SK-N-SH (cell line): ENCODE data around the gene PNKD. TPM values are rescaled to one million over a fixed set of nuclear protein-coding genes. Genes with fewer than 3 reads are reported as not detected.

Experiments
- CTCF ChIA-PET: fragments of 300-600, 350-600 bp; formaldehyde crosslinking; extraction: SDS; loops from one replicate; lab custom pipeline; 2021; lab: Yijun Ruan, JAX
- POLR2A ChIA-PET: fragments of 350-600 bp; sonication (Branson Sonifier 250); formaldehyde crosslinking; extraction: SDS; loops from one replicate; lab custom pipeline; 2020; ENCODE audit warnings: antibody characterized with exemption, inconsistent platforms; lab: Yijun Ruan, JAX
- DNase-seq: peaks from one replicate; pipeline ENCODE4 v3.0.0; 2012
- H2AFZ ChIP-seq: fragments of 200-600 bp; sonication (generic); 2 replicates; pipeline ENCODE4 v1.8.1; 2016; ENCODE audit warnings: antibody characterized with exemption, mild to moderate bottlenecking, low read depth
- H3F3A ChIP-seq: fragments of 200-600 bp; sonication (generic); replicated peaks from 2 replicates; pipeline ENCODE3; 2016; ENCODE audit warnings: antibody characterized with exemption, mild to moderate bottlenecking; ENCODE audit not compliant: insufficient read depth
- H3K27ac ChIP-seq, 2 experiments: fragments of 200-500 bp in 1 of 2; fragments of 200-600 bp in 1 of 2; sonication (Bioruptor generic) in 1 of 2; sonication (generic), shearing (Covaris generic) in 1 of 2; 2 replicates each; pipeline versions ENCODE4 v1.5.1 to v1.6.1; 2014 to 2016; ENCODE audit warnings: low read depth in 2 of 2, inconsistent platforms in 1 of 2, low read length in 1 of 2, mild to moderate bottlenecking in 1 of 2, mixed read lengths in 1 of 2
- H3K27me3 ChIP-seq: fragments of 200-600 bp; sonication (generic), shearing (Covaris generic); 2 replicates; pipeline ENCODE4 v1.6.1; 2016; ENCODE audit warnings: mixed run types; ENCODE audit not compliant: insufficient read depth
- H3K36me3 ChIP-seq, 2 experiments: fragments of 200-500 bp in 1 of 2; fragments of 200-600 bp in 1 of 2; sonication (Bioruptor generic) in 1 of 2; sonication (generic) in 1 of 2; replicated peaks in 1 of 2; 2 replicates each; pipeline versions ENCODE3 to v1.5.1; 2014 to 2016; ENCODE audit warnings: low read length in 1 of 2, mild to moderate bottlenecking in 1 of 2; ENCODE audit not compliant: insufficient read depth in 2 of 2, control insufficient read depth in 1 of 2
- H3K4me1 ChIP-seq, 2 experiments: fragments of 200-500 bp in 1 of 2; fragments of 200-600 bp in 1 of 2; sonication (Bioruptor generic) in 1 of 2; sonication (generic), shearing (Covaris generic) in 1 of 2; 2 replicates each; pipeline versions ENCODE4 v1.5.1 to v1.6.1; 2014 to 2016; ENCODE audit warnings: low read depth in 1 of 2, low read length in 1 of 2, mixed run types in 1 of 2; ENCODE audit not compliant: insufficient read depth in 2 of 2, control insufficient read depth in 1 of 2
- H3K4me2 ChIP-seq: fragments of 200-600 bp; sonication (generic), shearing (Covaris generic); 2 replicates; pipeline ENCODE4 v1.6.1; 2017; ENCODE audit warnings: mixed run types
- H3K4me3 ChIP-seq, 2 experiments: fragments of 200-500 bp in 1 of 2; fragments of 200-600 bp in 1 of 2; sonication (Bioruptor generic) in 1 of 2; sonication (generic), shearing (Covaris generic) in 1 of 2; 2 replicates each; pipeline versions ENCODE4 v1.5.1 to v1.8.1; 2014 to 2016; ENCODE audit warnings: low read depth in 2 of 2, inconsistent platforms in 1 of 2, low read length in 1 of 2, mild to moderate bottlenecking in 1 of 2, mixed read lengths in 1 of 2, moderate library complexity in 1 of 2
- H3K79me2 ChIP-seq: fragments of 200-600 bp; sonication (generic); 2 replicates; pipeline ENCODE4 v1.8.1; 2017; ENCODE audit warnings: mild to moderate bottlenecking; ENCODE audit not compliant: insufficient read depth
- H3K9ac ChIP-seq: fragments of 200-600 bp; sonication (generic); 2 replicates; pipeline ENCODE4 v1.6.1; 2017; ENCODE audit warnings: mixed run types
- H3K9me2 ChIP-seq: fragments of 200-600 bp; sonication (generic); 2 replicates; pipeline ENCODE4 v1.6.1; 2017; ENCODE audit warnings: mixed run types
- H3K9me3 ChIP-seq: fragments of 200-600 bp; sonication (generic); 2 replicates; pipeline ENCODE4 v1.6.1; 2017; ENCODE audit warnings: mixed run types, mild to moderate bottlenecking, moderate library complexity
- H4K20me1 ChIP-seq: fragments of 200-600 bp; sonication (generic); 2 replicates; pipeline ENCODE4 v1.6.1; 2017; ENCODE audit warnings: mild to moderate bottlenecking, mixed run types; ENCODE audit not compliant: insufficient read depth
- ELF1 ChIP-seq: IDR thresholded peaks from 2 replicates; pipeline ENCODE4 v1.4.0; 2012
- EP300 ChIP-seq, 2 experiments: IDR thresholded peaks; 2 replicates each; pipeline versions ENCODE4 v1.4.0 to v1.6.1; 2012; ENCODE audit warnings: borderline replicate concordance in 1 of 2, low read depth in 1 of 2, low read length in 1 of 2
- FOSL2 ChIP-seq: IDR thresholded peaks from 2 replicates; pipeline ENCODE4 v1.4.0; 2012; ENCODE audit warnings: low read depth, mild to moderate bottlenecking, moderate library complexity, borderline replicate concordance
- FOXJ3 ChIP-seq: sonication (generic); formaldehyde crosslinking; IDR thresholded peaks from 2 replicates; pipeline ENCODE4 v1.5.1; 2020; ENCODE audit warnings: mild to moderate bottlenecking, missing genetic modification reagents
- GABPA ChIP-seq: IDR thresholded peaks from 2 replicates; pipeline ENCODE4 v1.4.0; 2012; ENCODE audit warnings: low read depth, mild to moderate bottlenecking
- GATA2 ChIP-seq: sonication (generic); formaldehyde crosslinking; IDR thresholded peaks from 2 replicates; pipeline ENCODE4 v1.5.0; 2020; ENCODE audit warnings: mild to moderate bottlenecking, missing genetic modification reagents
- IRF3 ChIP-seq: fragments of 150-350 bp; IDR thresholded peaks from 2 replicates; pipeline ENCODE4 v1.6.1; 2016; ENCODE audit warnings: mild to moderate bottlenecking, low read depth, low read length
- JUND ChIP-seq: IDR thresholded peaks from 2 replicates; pipeline ENCODE4 v1.4.0; 2012
- MAX ChIP-seq: IDR thresholded peaks from 2 replicates; pipeline ENCODE4 v1.4.0; 2012; ENCODE audit warnings: low read depth
- MEF2A ChIP-seq: IDR thresholded peaks from 2 replicates; pipeline ENCODE4 v1.4.0; 2012; ENCODE audit warnings: low read depth, borderline replicate concordance
- NRF1 ChIP-seq: IDR thresholded peaks from 2 replicates; pipeline ENCODE4 v1.6.1; 2012; ENCODE audit warnings: low read depth, mild to moderate bottlenecking, low read length
- RAD21 ChIP-seq: IDR thresholded peaks from 2 replicates; pipeline ENCODE4 v1.6.1; 2012; ENCODE audit warnings: mild to moderate bottlenecking, low read length
- REST ChIP-seq: IDR thresholded peaks from 2 replicates; pipeline ENCODE4 v1.6.1; 2012; ENCODE audit warnings: mild to moderate bottlenecking, low read depth, low read length, moderate library complexity
- RFX5 ChIP-seq: IDR thresholded peaks from 2 replicates; pipeline ENCODE4 v1.6.1; 2012; ENCODE audit warnings: mild to moderate bottlenecking, improper control_type of control experiment, low read length
- SMC3 ChIP-seq: IDR thresholded peaks from 2 replicates; pipeline ENCODE4 v1.6.1; 2012; ENCODE audit warnings: low read depth, low read length, improper control_type of control experiment
- TCF12 ChIP-seq: IDR thresholded peaks from 2 replicates; pipeline ENCODE4 v1.4.0; 2012
- TEAD4 ChIP-seq: IDR thresholded peaks from 2 replicates; pipeline ENCODE4 v1.4.0; 2012; ENCODE audit warnings: mild to moderate bottlenecking, borderline replicate concordance; ENCODE audit not compliant: insufficient read depth
- USF1 ChIP-seq: IDR thresholded peaks from 2 replicates; pipeline ENCODE4 v1.4.0; 2012; ENCODE audit warnings: low read depth, borderline replicate concordance
- ZBTB33 ChIP-seq: IDR thresholded peaks from 2 replicates; pipeline ENCODE4 v1.4.0; 2012; ENCODE audit warnings: low read depth, borderline replicate concordance
- WGBS: methylation state at CpG from one replicate; pipeline ENCODE4 v1.1.6; 2017; ENCODE audit warnings: low lambda C conversion rate; 5-methylcytosine and 5-hydroxymethylcytosine counted together
- polyA plus RNA-seq, 3 experiments: library from polyadenylated mRNA; depleted of rRNA; stranded (reverse); fragments of >200 nt; gene quantifications; 2 replicates each; pipeline ENCODE4 v1.2.3, GENCODE V29; 2012

PNKD gene
- polyA plus RNA-seq, 1 of the 3 experiments (the other 2 are of a cell fraction): 101 TPM

GRCh38 chr2:218342837-218343236, 72.5 kb downstream of the PNKD start:
- Histone ChIP-seq H3K27me3 (no peaks in the 10 kb centered on the region), H3F3A (no peaks in the 10 kb centered on the region), H4K20me1 (no peaks in the 10 kb centered on the region), H2AFZ (no peak overlapping the region), H3K4me1 (no peaks in the 10 kb centered on the region), H3K4me2 (no peak overlapping the region), H3K4me3 (no peak overlapping the region), H3K9me2 (no peaks in the 10 kb centered on the region), H3K9me3 (no peaks in the 10 kb centered on the region), H3K36me3 (no peaks in the 10 kb centered on the region), H3K79me2 (no peaks in the 10 kb centered on the region), H3K27ac (no peak overlapping the region), H3K9ac (no peak overlapping the region)
- DNase-seq: no peak
- ChIA-PET CTCF (interaction anchor here (3.1 to 3.8 kb wide), 2 partner anchors 14 to 41 kb away, joined by 12 to 19 read pairs; partner anchors contain the start of gene CATIP), POLR2A (no interaction called here)
- TF ChIP-seq SMC3 (no peak), ELF1 (no peak), FOSL2 (no peak), FOXJ3 (CRISPR knock-in tag) (no peak), ZBTB33 (no peak)
- 98% methylated on average over 5 of the region's 5 CpGs for WGBS

GRCh38 chr2:218343591-218343990, 73.3 kb downstream of the PNKD start:
- no peaks in the 10 kb centered on the region for H3K79me2 ChIP-seq
- H3K27me3 ChIP-seq: no peaks in the 10 kb centered on the region
- no peak overlapping the region for H3K9ac ChIP-seq
- DNase-seq: no peak
- ChIA-PET POLR2A (no interaction called here), CTCF (interaction anchor here (1.0 to 3.8 kb wide), 3 partner anchors 13 to 53 kb away, joined by 3 to 19 read pairs (median 12); partner anchors contain the start of gene CATIP)
- H3K4me3 ChIP-seq: no peak overlapping the region
- no peaks in the 10 kb centered on the region for H4K20me1 ChIP-seq
- no peaks in the 10 kb centered on the region for H3K36me3 ChIP-seq
- 100% methylated on average over 3 of the region's 3 CpGs for WGBS
- H3K4me1 ChIP-seq: no peaks in the 10 kb centered on the region
- H3K4me2 ChIP-seq: no peak overlapping the region
- no peak overlapping the region for H2AFZ ChIP-seq
- no peak overlapping the region for H3K27ac ChIP-seq
- H3F3A ChIP-seq: no peaks in the 10 kb centered on the region
- no peaks in the 10 kb centered on the region for H3K9me2 ChIP-seq
- no peaks in the 10 kb centered on the region for H3K9me3 ChIP-seq
- TF ChIP-seq TCF12: no peak
- no peak for TF ChIP-seq RFX5
- no peak for TF ChIP-seq REST
- TF ChIP-seq EP300 (IDR thresholded peaks at IDR 0.05; ENCODE audit: borderline replicate concordance in 1 of 2, low read depth in 1 of 2, low read length in 1 of 2): no peak
- no peak for TF ChIP-seq MAX
- no peak for TF ChIP-seq TEAD4
- no peak for TF ChIP-seq MEF2A
- TF ChIP-seq GATA2 (CRISPR knock-in tag): no peak
- TF ChIP-seq NRF1: no peak
- no peak for TF ChIP-seq RAD21
- no peak for TF ChIP-seq ZBTB33
- TF ChIP-seq JUND: no peak
- no peak for TF ChIP-seq USF1
- TF ChIP-seq IRF3: no peak
- no peak for TF ChIP-seq GABPA
- no peak for TF ChIP-seq FOSL2
